Left kidney (tissue), 2 donors: Measurements from ENCODE around the gene PLEKHH2. TPM values are rescaled to one million over a fixed set of nuclear protein-coding genes. Genes with fewer than 3 reads are reported as not detected.
"Not testable (repeated sequence)": the region's sequence is repeated elsewhere in the genome, so short reads cannot be mapped to it uniquely, and the experiment has no call there.

Source experiments
- DNase-seq: peaks from one replicate; pipeline ENCODE4 v3.0.0-alpha.2; 2013
- polyA plus RNA-seq: library from polyadenylated mRNA; unstranded; fragments of 120-200 nt; gene quantifications from one replicate; pipeline ENCODE4 v1.2.1, GENCODE V29; 2013; ENCODE audit not compliant: insufficient read length

The PLEKHH2 gene
- polyA plus RNA-seq, 1 donor = 66.9 TPM

DNA sequence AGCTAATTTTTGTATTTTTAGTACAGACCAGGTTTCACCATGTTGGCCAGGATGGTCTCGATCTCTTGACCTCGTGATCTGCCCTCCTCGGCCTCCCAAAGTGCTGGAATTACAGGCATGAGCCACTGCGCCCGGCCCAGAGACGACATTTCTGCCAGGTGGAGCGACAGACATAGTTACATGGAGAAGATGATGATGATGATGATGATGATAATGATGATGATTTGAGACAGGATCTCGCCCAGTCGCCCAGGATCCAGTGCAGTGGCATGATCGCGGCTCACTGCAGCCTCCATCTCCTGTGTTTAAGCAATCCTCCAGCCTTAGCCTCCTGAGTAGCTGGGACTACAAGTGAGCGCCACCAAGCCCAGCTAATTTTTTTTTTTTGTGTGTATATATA lies 907 bp upstream of the PLEKHH2 start:
- not testable (repeated sequence) for DNase-seq

DNA sequence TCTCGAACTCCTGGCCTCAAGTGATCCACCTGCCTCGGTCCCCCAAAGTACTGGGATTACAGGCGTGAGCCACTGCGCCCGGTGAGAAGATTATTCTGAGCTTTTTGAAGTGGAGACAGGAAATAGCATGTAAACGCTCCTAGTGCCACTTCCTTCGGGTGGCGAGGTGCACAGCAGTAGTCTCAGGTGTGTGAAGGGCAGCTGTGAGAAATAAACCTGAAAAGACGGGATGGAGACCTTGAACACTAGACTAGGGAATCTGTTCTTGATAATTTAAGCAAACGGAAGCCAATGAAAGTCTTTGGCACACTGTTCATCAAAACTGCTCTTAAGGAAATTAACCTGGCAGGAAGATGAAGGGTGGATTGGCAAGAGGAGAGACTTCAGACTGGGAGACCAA lies 439 bp upstream of the PLEKHH2 start:
- no peak for DNase-seq

DNA sequence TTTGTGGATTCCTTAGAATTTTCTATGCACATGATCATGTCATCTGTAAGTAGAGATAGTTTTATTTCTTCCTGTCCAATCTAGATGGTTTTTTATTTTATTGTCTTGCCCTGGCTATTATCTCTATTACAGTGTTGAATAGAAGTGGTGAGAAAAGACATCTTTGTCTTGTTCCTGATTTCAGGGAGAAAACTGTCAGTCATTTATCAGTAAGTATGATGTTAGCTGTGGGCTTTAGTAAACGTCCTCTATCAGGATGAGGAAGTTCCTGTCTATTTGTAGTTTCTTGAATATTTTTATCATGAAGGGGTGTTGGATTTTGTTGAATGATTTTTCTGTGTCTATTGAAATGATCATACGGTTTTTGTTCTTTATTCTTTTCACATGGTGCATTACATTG lies 5.3 kb downstream of the PLEKHH2 start:
- DNase-seq = no peak

DNA sequence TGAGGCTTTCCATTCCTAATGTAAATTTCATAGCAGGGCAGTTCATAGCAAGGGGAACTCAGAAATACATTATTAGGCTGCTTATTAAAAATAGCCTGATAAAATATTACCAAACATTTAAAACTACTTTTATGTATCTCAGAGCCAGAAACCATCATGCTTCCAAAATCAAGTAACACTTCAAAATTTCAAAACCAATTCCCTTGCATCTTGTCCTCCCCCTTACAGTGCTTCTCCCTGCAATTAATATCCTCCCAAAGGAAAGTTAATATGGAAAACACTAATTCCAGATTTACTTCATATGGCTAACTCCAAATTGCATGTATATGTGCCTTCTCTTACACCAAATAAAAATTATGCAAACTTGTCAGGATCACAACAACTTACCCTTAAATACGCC lies 6.6 kb downstream of the PLEKHH2 start:
- DNase-seq = no peak

DNA sequence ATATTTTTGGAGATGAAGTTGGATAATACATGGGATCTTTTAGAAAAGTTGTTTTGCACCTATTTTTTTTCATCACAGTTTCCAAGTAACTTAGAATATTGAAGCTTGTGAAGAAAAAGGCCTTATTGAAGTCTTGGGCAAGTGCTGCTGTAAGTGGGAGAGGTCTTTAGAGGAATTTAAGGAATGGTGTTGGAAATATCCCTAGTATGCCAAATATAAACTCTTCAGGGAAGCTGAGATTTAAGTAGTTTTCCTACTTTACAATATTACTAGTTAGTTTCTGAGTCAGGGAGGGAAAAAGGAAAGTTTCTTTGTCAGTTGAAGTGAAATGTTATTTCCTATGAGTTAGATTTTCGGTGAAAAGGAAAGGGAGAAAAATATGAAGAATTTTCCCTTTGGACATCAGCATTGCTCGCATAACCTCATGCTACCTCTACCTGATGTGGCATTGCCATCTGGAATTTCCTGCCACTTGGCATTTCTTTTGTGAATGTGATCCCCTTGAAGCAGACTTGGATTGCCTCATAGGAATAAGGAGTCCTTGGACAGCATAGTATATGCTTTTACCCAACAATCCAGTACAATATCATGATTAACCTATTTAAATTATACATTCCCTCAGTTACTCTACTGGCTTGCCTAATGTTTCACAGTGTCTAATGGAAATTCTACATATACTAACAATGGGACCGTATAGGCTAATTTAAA lies 12.1 kb downstream of the PLEKHH2 start:
- DNase-seq = no peak

DNA sequence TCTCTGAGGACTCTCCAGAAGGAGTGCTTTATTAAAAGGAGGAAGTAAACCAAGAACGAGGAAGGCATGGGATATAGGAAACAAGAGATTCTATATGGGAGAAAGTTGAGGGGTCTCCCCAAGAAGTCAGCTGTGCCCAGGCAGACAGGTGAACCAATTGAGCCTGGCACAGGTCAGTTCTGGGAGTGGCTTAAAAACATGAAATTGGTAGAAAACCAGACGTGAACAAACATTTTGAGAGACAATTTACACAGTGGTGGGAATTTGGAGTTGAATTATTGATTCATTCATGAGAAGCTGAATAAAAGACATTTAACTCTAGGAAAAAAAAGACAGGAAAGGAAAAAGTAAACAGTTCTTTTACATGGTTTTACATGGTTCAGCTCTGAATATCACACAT lies 16.4 kb downstream of the PLEKHH2 start:
- DNase-seq = no peak

DNA sequence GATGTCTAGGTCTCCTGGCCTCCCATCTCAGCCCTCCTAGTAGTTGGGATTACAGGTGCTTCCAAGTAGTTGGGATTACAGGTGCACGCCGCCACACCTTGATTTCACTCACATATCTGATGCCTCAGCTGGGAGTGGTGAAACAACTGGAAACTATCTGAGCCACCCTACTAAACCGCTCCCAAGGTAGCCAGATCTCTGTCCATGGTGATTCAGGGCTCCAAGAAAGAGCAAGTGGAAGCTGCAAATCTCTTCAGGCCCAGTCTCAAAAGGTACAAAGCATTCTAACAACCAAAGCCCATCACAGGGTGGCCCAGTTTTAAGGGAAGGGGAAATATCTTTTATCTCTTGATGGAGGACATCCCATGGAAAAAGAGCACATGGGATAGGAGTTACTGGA lies 20.2 kb downstream of the PLEKHH2 start:
- DNase-seq = no peak

DNA sequence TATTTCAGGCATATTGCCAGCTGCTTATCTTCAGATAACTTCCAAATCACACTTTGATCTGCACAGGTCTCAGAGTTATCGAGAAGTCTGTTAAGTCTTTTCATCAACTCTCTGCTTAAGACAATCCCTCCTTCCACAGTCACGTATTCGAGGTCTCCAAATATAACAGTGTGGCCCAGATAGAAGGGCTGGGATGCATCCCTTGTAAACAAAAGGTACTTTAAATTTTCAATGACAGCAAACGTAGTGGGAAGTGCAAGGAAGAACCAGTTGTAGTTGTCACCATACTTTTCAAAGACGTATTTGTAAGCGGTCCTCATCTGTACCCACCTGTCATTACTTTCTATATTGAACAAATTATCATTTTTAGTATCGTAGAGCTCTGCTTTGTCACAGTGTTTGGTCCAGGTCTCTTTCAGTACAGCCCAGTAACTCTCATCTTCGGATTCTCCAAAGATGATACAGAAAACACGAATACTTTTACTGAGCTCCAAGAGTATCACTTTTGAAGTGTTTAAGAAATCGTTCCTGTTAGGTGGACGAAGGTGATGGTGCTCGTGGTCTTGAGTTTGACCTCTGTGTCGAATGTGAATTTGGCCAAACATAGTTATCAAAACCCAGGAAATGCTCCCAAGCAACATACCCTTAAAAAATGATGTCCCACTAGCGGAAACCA lies 38.7 kb downstream of the PLEKHH2 start:
- no peak for DNase-seq

DNA sequence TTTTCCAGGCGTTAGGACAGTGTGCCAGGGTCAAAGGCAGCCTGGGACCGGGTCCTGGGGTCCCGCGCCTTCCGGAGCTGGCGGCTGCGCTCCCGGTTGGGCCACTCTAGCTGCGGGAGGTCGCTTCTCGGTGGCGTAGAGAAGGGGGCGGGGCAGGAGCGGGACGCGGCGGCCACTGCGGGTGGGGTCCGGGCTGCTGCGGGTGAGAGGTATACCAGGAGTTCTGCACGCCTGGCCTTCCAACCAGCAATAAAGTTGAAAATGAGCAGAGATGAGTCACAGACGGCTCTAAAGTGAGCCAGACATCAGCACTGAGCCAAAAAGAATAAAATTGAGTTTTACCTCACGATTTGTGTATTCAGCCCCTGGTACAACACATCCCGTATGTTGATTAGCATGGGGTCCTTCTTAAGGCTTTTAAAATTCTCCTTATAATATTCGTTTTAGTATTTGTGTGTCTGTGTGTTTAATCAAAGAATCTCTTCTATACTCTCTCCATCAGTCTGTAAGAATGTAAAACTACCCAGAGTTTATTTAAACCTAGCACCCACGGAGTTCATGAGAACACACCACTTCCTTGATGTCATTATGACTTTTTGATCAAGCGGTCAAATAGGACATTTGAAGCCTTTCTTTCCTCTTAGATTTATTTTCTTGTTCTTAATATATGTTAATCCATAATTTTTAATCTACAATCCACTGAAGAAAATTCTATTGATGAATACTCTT lies 39.4 kb downstream of the PLEKHH2 start, which contains the start of gene C1GALT1C1L:
C1GALT1C1L (minus strand) TSS at position 108 of the 729 bp plus-strand sequence; CDS start at position 1, 107 bp downstream.
- peak; percentile 46 for DNase-seq

DNA sequence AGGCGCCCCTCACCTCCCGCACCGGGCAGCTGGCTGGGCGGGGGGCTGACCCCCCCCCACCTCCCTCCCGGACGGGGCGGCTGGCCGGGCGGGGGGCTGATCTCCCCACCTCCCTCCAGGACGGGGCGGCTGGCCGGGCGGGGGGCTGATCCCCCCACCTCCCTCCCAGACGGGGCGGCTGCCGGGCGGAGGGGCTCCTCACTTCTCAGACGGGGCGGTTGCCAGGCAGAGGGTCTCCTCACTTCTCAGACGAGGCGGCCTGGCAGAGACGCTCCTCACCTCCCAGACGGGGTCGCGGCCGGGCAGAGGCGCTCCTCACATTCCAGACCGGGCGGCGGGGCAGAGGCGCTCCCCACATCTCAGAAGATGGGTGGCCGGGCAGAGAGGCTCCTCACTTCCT lies 40.7 kb downstream of the PLEKHH2 start:
- DNase-seq = not testable (repeated sequence)

DNA sequence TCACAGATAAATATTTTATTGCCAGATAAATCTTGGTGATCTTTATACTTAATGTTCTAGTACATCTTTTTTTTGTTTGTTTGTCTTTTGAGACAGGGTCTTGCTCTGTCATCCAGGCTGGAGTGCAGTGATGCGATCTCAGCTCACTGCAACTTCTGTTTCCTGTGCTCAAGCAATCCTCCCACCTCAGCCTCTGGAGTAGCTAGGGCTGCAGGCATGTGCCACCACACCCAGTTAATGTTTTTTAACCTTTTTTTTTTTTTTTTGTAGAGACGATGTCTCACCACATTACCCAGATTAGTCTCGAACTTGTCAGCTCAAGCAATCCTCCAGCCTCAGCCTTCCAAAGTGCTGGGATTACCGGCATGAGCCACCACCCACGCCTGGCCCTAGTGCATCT lies 48.3 kb downstream of the PLEKHH2 start:
- DNase-seq = no peak

DNA sequence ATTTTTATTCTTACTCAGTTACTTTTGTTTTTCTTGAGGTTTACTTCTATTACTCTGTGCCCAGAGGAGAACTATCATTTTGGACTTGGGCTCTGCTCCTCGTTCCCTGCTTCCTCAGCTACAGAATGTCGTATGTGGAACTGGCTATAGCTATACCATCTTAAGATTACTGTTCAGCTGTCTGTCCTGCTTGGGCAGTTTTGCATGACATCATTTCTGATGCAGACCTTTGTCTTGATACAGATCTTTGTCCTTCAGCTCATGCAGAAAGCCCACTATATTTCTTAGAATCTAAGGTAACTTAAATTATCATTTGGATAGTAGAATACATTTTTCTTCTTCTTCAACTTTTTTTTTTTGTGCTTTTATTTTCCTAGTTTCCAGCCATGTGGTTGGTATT lies 52.9 kb downstream of the PLEKHH2 start:
- DNase-seq = no peak

DNA sequence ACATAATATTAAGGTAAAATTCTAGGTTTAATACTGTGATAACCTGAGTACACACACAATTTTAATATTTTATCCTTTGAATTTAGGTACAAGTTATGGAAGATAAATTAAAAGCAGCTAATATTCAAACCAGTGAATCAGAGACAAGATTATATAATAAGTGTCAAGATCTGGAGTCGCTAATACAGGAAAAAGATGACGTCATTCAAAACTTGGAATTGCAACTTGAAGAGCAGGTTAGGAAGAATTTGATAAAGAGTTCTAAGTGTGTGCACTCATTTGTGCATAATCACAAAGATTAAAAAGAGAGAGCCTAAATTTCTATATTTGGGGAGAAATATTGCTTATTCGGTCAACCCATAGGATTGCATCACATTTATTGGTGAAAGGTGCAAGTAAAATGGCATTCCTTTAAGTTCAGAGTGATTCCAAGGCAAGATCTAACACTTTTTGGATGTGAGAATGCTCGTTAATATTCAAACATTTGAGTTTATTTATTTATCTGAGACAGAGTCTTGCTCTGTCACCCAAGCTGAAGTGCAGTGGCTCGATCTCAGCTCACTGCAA lies 55.5 kb downstream of the PLEKHH2 start:
- DNase-seq = no peak

DNA sequence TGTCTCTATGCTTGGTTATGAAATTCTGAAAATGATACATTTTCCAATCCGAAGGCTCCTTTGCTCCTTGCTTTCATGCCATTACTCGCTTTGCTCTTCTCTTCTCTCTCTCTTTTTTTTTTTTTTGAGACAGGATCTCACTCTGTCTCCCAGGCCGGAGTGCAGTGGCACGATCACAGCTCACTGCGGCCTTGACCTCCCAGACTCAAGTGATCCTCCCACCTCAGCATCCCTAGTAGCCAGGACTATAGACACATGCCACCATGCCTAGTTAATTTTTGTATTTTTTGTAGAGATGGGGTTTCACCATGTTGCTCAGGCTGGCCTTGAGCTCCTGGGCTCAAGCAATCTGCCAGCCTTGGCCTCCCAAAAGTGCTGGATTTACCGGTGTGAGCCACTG lies 61.1 kb downstream of the PLEKHH2 start:
- not testable (repeated sequence) for DNase-seq

DNA sequence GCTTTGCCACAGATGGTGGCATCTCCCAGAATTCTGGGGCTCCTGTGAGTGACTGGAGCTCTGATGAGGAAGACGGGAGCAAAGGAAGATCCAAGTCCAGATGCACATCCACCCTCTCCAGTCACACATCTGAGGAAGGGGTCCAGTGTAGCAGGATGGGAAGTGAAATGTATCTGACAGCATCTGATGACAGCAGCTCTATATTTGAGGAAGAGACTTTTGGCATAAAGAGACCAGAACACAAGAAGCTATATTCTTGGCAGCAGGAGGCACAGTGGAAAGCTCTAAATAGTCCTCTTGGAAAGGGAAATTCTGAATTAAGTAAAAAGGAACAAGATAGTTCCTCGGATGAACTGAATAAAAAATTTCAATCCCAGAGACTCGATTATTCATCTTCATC lies 62.7 kb downstream of the PLEKHH2 start:
- no peak for DNase-seq

DNA sequence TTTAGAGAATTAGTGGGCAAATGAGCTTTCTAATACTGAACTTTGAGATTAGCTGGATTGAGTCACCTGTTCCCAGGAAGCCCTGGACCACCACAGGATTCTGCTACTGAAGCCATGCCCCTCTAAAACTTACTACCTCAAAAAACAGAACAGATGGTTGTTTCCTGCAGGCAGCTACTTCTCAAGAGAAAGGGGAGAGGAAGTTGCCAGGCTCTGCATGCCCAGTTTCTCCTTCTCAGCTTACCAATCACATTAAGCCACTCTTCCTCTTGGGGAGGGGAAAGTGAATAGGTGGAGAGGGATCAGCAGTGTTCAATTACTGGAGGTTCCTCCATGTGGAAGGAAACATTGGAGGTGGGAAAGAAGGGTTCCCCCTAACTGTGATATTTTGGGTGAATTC lies 64.1 kb downstream of the PLEKHH2 start:
- no peak for DNase-seq

DNA sequence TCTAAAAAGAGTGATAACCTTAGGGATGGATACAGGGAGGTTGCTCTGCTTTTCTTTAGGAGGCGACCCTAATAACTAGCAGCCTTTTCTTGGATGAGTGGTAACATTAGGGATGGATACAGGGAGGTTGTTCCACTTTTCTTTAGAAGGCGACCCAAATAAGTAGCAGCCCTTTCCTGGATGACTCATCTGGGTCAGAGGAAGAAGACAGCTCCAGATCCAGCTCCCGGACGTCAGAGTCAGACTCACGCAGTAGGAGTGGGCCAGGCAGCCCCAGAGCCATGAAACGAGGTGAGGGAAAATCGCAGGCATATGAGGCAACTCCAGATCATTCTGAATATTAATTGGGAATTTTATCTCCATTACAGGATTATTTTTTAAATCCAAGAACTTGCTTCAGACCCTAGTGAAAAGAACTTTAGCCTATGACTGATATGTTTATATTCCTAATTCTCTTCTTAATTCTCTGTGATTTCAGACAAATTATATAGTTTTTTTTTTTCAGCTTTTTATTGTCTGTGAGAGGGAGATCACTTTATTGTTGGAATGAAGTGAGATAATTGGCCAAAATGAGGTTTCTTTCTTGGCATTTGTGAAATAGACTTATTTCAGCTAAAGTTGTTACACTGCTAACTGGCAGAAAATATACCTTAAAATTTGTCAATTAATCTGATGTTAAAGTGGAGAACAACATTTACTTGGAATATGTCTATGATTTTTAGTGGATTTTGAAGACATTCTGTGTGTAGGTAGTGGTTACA lies 70.4 kb downstream of the PLEKHH2 start:
- no peak for DNase-seq

DNA sequence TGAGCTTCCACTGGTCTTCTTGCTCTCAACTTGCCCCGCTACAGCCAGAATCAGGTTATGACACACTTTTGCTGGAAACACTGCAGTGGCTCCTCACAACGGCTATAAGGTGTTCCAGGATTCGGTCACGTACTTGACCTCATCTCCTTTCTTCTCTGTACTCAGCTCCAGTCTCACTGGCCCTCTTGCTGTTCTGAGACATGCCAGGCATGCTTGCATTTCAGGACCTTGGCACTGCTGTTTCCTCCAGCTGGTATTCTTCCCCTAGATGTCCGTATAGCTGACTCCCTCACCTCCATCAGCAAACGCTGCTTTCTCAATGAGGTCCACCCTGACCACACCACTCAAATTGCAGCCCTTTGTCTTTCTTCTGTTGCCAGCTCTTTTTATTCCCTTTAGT lies 71.1 kb downstream of the PLEKHH2 start:
- DNase-seq = no peak

DNA sequence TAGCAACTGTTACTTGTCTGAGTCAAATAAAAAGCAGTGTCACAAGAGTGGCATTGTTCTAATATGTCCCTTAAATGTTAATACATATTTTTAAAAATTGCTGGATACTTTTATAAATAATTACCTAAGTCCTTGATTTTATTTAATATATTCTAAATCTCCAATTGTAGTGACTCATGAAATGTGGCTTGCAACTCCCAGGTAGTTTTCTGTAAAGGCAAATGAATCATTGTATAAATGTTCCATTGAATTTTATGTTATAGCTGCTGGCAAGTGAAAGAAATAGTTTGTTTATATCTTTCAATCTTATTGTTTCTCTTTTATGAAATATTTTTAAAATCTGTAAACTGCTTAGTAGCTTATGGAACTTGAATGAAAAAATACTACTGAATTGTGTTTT lies 71.8 kb downstream of the PLEKHH2 start:
- no peak for DNase-seq

DNA sequence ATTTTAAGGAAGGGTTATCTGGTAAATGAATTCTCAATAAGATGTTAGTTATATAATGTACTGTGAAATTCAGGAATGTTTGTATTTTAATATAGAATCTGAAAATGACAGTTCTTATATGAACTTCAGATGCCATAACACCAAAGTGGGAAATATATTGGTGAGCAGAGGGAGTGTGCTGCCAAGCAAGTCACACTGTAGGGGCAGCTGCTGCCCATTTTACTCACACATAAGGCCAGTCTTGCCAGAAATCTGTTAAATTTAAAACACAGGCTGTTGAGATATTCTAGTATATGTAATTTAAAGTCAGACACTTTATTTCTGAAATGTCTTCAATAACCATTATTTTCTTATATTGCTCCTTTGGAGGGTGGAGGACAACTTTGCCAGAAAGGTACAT lies 73.8 kb downstream of the PLEKHH2 start:
- no peak for DNase-seq

DNA sequence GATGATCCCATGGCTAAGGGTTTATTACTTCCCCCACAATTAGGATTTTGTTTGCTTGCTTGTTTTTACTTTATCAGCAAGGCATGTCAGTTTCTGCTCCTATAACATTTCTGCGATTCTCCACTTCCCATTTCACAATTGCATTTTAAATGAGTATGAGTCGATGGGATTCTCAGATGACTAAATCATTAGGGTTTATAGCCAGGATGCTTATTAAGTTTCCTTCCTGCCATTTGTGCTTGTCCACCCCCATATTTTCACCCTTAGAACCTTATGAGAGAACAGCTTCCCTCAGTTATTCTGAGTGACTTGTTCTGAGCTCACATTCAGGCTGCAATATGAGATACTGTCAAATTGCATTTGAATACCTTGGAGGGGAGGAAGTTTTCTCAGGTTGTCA lies 77.1 kb downstream of the PLEKHH2 start:
- no peak for DNase-seq
